GM23338 (cell line): ENCODE results near the gene RCAN1. TPM values are rescaled to one million over a fixed set of nuclear protein-coding genes. Genes with fewer than 3 reads are reported as not detected.

Experiments used
- ATAC-seq: fragments of 200-7000 bp; cut with Tn5 transposase; 3 replicates; pipeline ENCODE4 v1.9.1; 2020
- DNase-seq: peaks from one replicate; pipeline ENCODE4 v3.0.0-alpha.2; 2015; ENCODE audit warnings: low spot score
- H2AFZ ChIP-seq: fragments of 200-600 bp; sonication (generic); 2 replicates; pipeline ENCODE4 v1.8.0; 2016; ENCODE audit warnings: antibody characterized with exemption, mild to moderate bottlenecking, moderate library complexity
- H3F3A ChIP-seq: fragments of 200-600 bp; sonication (generic); replicated peaks from 2 replicates; pipeline ENCODE4 v1.8.0; 2017; ENCODE audit warnings: antibody characterized with exemption, mixed run types, low read depth
- H3K27ac ChIP-seq: fragments of 200-600 bp; sonication (generic); 2 replicates; pipeline ENCODE4 v1.6.1; 2016; ENCODE audit warnings: low read depth
- H3K27me3 ChIP-seq: fragments of 200-600 bp; sonication (generic); 2 replicates; pipeline ENCODE4 v1.8.0; 2016; ENCODE audit warnings: mild to moderate bottlenecking, mixed run types, moderate library complexity; ENCODE audit not compliant: insufficient read depth
- H3K36me3 ChIP-seq: fragments of 200-600 bp; sonication (generic); 2 replicates; pipeline ENCODE4 v1.8.0; 2016; ENCODE audit warnings: mild to moderate bottlenecking; ENCODE audit not compliant: insufficient read depth
- H3K4me1 ChIP-seq: fragments of 200-600 bp; sonication (generic); 2 replicates; pipeline ENCODE4 v1.8.0; 2016; ENCODE audit warnings: mild to moderate bottlenecking, moderate library complexity; ENCODE audit not compliant: insufficient read depth
- H3K4me2 ChIP-seq: fragments of 200-600 bp; sonication (generic); 2 replicates; pipeline ENCODE4 v1.7.1; 2017; ENCODE audit warnings: mixed run types
- H3K4me3 ChIP-seq: fragments of 200-600 bp; sonication (generic); 2 replicates; pipeline ENCODE4 v1.6.1; 2016; ENCODE audit warnings: mixed run types
- H3K79me2 ChIP-seq: fragments of 200-600 bp; sonication (generic); replicated peaks from 2 replicates; pipeline ENCODE4 v1.8.0; 2017; ENCODE audit warnings: mild to moderate bottlenecking; ENCODE audit not compliant: insufficient read depth
- H3K9me2 ChIP-seq: fragments of 200-600 bp; sonication (generic); 2 replicates; pipeline ENCODE4 v1.8.0; 2017; ENCODE audit not compliant: insufficient read depth
- H4K20me1 ChIP-seq: fragments of 200-600 bp; sonication (generic); replicated peaks from 2 replicates; pipeline ENCODE4 v1.8.0; 2017; ENCODE audit warnings: mild to moderate bottlenecking; ENCODE audit not compliant: insufficient read depth
- H3K27ac Mint-ChIP-seq: 2 replicates; pipeline ENCODE4 v1.8.0; 2020; ENCODE audit warnings: inconsistent platforms, mild to moderate bottlenecking, moderate library complexity, mixed read lengths
- H3K27me3 Mint-ChIP-seq: 3 replicates; pipeline ENCODE4 v1.8.0; 2022; ENCODE audit warnings: low read depth, mild to moderate bottlenecking, moderate library complexity, mixed read lengths, inconsistent platforms; ENCODE audit not compliant: insufficient read depth, poor library complexity
- H3K36me3 Mint-ChIP-seq: 3 replicates; pipeline ENCODE4 v1.8.0; 2021; ENCODE audit warnings: low read depth, mild to moderate bottlenecking, inconsistent platforms, moderate library complexity, mixed read lengths
- H3K4me1 Mint-ChIP-seq: 3 replicates; pipeline ENCODE4 v1.8.0; 2020; ENCODE audit warnings: mild to moderate bottlenecking, inconsistent platforms, mixed read lengths
- H3K4me3 Mint-ChIP-seq: 3 replicates; pipeline ENCODE4 v1.8.0; 2021; ENCODE audit warnings: moderate library complexity, mild to moderate bottlenecking, inconsistent platforms, mixed read lengths
- H3K9me3 Mint-ChIP-seq: 3 replicates; pipeline ENCODE4 v1.8.0; 2020; ENCODE audit warnings: moderate library complexity, mild to moderate bottlenecking, inconsistent platforms, mixed read lengths
- CREB1 ChIP-seq: fragments of 250-450 bp; sonication (Bioruptor Pico); IDR thresholded peaks from 2 replicates; pipeline ENCODE4 v1.5.0; 2020; ENCODE audit warnings: low read depth, mild to moderate bottlenecking, moderate library complexity
- CTCF ChIP-seq, 2 experiments: fragments of 200-600 bp in 1 of 2; sonication (generic) in 1 of 2; conservative IDR thresholded peaks; 2 replicates each; pipeline versions ENCODE4 v1.5.1 to v1.6.1; 2016 to 2017; ENCODE audit warnings: antibody characterized with exemption in 2 of 2, low read depth in 2 of 2, mild to moderate bottlenecking in 2 of 2, moderate library complexity in 1 of 2
- EZH2 ChIP-seq: fragments of 200-600 bp; sonication (generic); IDR thresholded peaks from one replicate; pipeline ENCODE4 v1.8.0; 2017; ENCODE audit warnings: antibody characterized with exemption, mild to moderate bottlenecking, low read depth; ENCODE audit not compliant: unreplicated experiment
- EZH2phosphoT487 ChIP-seq: fragments of 200-600 bp; sonication (generic); IDR thresholded peaks from one replicate; pipeline ENCODE4 v1.8.1; 2018; ENCODE audit warnings: antibody characterized with exemption; ENCODE audit not compliant: unreplicated experiment
- JUNB ChIP-seq: IDR thresholded peaks from one replicate; pipeline ENCODE4 v1.6.1; 2016; ENCODE audit warnings: antibody characterized with exemption; ENCODE audit not compliant: unreplicated experiment
- NANOG ChIP-seq: IDR thresholded peaks from 2 replicates; pipeline ENCODE4 v1.6.1; 2016; ENCODE audit warnings: antibody characterized with exemption, borderline replicate concordance
- POLR2AphosphoS5 ChIP-seq: IDR thresholded peaks from 2 replicates; pipeline ENCODE4 v1.6.1; 2016; ENCODE audit warnings: antibody characterized with exemption, low read depth
- STAT1 ChIP-seq: IDR thresholded peaks from one replicate; pipeline ENCODE4 v1.6.1; 2016; ENCODE audit warnings: antibody characterized with exemption; ENCODE audit not compliant: unreplicated experiment
- ZNF114 ChIP-seq: fragments of 250-450 bp; sonication (Bioruptor Pico); IDR thresholded peaks from 2 replicates; pipeline ENCODE4 v1.5.0; 2020; ENCODE audit warnings: mild to moderate bottlenecking, moderate library complexity
- ZNF331 ChIP-seq: fragments of 250-450 bp; sonication (Bioruptor Pico); IDR thresholded peaks from 2 replicates; pipeline ENCODE4 v1.5.0; 2020; ENCODE audit warnings: low read depth, mild to moderate bottlenecking, moderate library complexity
- ZNF462 ChIP-seq: fragments of 250-450 bp; sonication (Bioruptor Pico); IDR thresholded peaks from 2 replicates; pipeline ENCODE4 v1.5.0; 2020; ENCODE audit warnings: mild to moderate bottlenecking, moderate library complexity
- polyA plus RNA-seq: library from polyadenylated mRNA; unstranded; fragments of >200 nt; fragmentation: Nextera tagmentation; extraction: Ambion mirVana; gene quantifications from 2 replicates; pipeline ENCODE4 v1.2.1, GENCODE V29; 2016
- total RNA-seq: library from RNA; depleted of rRNA; stranded (reverse); fragments of >200 nt; shearing (Covaris generic); gene quantifications from 2 replicates; pipeline ENCODE4 v1.2.3, GENCODE V29; 2014
- TF ChIP-seq, protein P1 (sequence below): IDR thresholded peaks from one replicate; pipeline ENCODE4 v1.6.1; 2018; ENCODE audit warnings: antibody characterized with exemption; ENCODE audit not compliant: unreplicated experiment
- TF ChIP-seq, protein P2 (sequence below): IDR thresholded peaks from 2 replicates; pipeline ENCODE4 v1.6.1; 2016; ENCODE audit warnings: antibody characterized with exemption

The RCAN1 gene
- total and polyA plus RNA-seq, 2 experiments from 2014 or later = 3.7 to 5.2 TPM

- TF ChIP-seq NANOG (no peak), POLR2AphosphoS5 (no peak), CTCF (conservative IDR thresholded peaks at IDR 0.05; ENCODE audit: low read depth in 2 of 2) (no peak), ZNF114 (no peak), STAT1 (no peak), ZNF331 (CRISPR knock-in tag) (no peak), ZNF462 (CRISPR knock-in tag) (no peak), CREB1 (no peak), EZH2 (no peak), JUNB (no peak), EZH2phosphoT487 (no peak)
- TF ChIP-seq, protein P1, sequence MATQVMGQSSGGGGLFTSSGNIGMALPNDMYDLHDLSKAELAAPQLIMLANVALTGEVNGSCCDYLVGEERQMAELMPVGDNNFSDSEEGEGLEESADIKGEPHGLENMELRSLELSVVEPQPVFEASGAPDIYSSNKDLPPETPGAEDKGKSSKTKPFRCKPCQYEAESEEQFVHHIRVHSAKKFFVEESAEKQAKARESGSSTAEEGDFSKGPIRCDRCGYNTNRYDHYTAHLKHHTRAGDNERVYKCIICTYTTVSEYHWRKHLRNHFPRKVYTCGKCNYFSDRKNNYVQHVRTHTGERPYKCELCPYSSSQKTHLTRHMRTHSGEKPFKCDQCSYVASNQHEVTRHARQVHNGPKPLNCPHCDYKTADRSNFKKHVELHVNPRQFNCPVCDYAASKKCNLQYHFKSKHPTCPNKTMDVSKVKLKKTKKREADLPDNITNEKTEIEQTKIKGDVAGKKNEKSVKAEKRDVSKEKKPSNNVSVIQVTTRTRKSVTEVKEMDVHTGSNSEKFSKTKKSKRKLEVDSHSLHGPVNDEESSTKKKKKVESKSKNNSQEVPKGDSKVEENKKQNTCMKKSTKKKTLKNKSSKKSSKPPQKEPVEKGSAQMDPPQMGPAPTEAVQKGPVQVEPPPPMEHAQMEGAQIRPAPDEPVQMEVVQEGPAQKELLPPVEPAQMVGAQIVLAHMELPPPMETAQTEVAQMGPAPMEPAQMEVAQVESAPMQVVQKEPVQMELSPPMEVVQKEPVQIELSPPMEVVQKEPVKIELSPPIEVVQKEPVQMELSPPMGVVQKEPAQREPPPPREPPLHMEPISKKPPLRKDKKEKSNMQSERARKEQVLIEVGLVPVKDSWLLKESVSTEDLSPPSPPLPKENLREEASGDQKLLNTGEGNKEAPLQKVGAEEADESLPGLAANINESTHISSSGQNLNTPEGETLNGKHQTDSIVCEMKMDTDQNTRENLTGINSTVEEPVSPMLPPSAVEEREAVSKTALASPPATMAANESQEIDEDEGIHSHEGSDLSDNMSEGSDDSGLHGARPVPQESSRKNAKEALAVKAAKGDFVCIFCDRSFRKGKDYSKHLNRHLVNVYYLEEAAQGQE = no peak
- TF ChIP-seq, protein P2, sequence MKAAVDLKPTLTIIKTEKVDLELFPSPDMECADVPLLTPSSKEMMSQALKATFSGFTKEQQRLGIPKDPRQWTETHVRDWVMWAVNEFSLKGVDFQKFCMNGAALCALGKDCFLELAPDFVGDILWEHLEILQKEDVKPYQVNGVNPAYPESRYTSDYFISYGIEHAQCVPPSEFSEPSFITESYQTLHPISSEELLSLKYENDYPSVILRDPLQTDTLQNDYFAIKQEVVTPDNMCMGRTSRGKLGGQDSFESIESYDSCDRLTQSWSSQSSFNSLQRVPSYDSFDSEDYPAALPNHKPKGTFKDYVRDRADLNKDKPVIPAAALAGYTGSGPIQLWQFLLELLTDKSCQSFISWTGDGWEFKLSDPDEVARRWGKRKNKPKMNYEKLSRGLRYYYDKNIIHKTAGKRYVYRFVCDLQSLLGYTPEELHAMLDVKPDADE = no peak
- H3K36me3 ChIP-seq = no peaks in the 10 kb centered on the region
These were observed 4.9 kb downstream of the RCAN1 start for GRCh38 chr21:34609933-34610549.

More at GRCh38 chr21:34609933-34610549, 4.9 kb downstream of the RCAN1 start:
- H3K4me3 ChIP-seq = no peak overlapping the region
- Mint-ChIP-seq H3K27ac (no peak overlapping the region), H3K4me1 (peaks cover 10% of the 10 kb centered on the region; the same call in 2 of the 3 replicates), H3K36me3 (no peaks in the 10 kb centered on the region), H3K4me3 (no peak overlapping the region), H3K9me3 (peaks cover 3% of the 10 kb centered on the region; the same call in 2 of the 3 replicates), H3K27me3 (peaks cover 21% of the 10 kb centered on the region)
- no peak overlapping the region for H3K4me2 ChIP-seq
- peaks cover 24% of the 10 kb centered on the region for H3K27me3 ChIP-seq
- H3K9me2 ChIP-seq = no peaks in the 10 kb centered on the region
- H4K20me1 ChIP-seq = no peaks in the 10 kb centered on the region; the same call in 1 of the 2 replicates
- DNase-seq = no peak
- ATAC-seq = no peak
- H3F3A ChIP-seq = no peaks in the 10 kb centered on the region
- 0 out of 2 replicates have a peak, but pooled peaks cover 6% of the 10 kb centered on the region for H3K4me1 ChIP-seq
- no peaks in the 10 kb centered on the region for H3K79me2 ChIP-seq
- no peak overlapping the region for H3K27ac ChIP-seq
- H2AFZ ChIP-seq = no peak overlapping the region
